ENCODE results near the gene NAA25.
"Not testable (repeated sequence)": the region's sequence is repeated elsewhere in the genome, so short reads cannot be mapped to it uniquely, and the experiment has no call there.

NAA25 gene

GRCh38 chr12:112007945-112008344 lies 100.6 kb downstream of the NAA25 start:
- no peak overlapping the region for H3K4me3 ChIP-seq (replicated peaks; ENCODE audit: low read depth, low read length)
- DNase-seq (ENCODE audit: low read depth), result no peak
- no peak for TF ChIP-seq CTCF (IDR thresholded peaks at IDR 0.05; ENCODE audit: low read length, missing control alignments)

- no peak for DNase-seq (ENCODE audit: low read depth)
- no peak overlapping the region for H3K4me3 ChIP-seq (replicated peaks; ENCODE audit: low read depth, low read length)
- no peak for TF ChIP-seq CTCF (IDR thresholded peaks at IDR 0.05; ENCODE audit: low read length, missing control alignments)
Observed at GRCh38 chr12:112005419-112006395, 102.9 kb downstream of the NAA25 start.

GRCh38 chr12:112004041-112004440 lies 104.5 kb downstream of the NAA25 start:
- DNase-seq (ENCODE audit: low read depth), result no peak
- TF ChIP-seq CTCF (IDR thresholded peaks at IDR 0.05; ENCODE audit: low read length, missing control alignments), result no peak
- no peak overlapping the region for H3K4me3 ChIP-seq (replicated peaks; ENCODE audit: low read depth, low read length)

GRCh38 chr12:112001576-112001975 lies 107.0 kb downstream of the NAA25 start:
- H3K4me3 ChIP-seq (replicated peaks; ENCODE audit: low read depth, low read length), result no peak overlapping the region
- no peak for DNase-seq (ENCODE audit: low read depth)
- no peak for TF ChIP-seq CTCF (IDR thresholded peaks at IDR 0.05; ENCODE audit: low read length, missing control alignments)

GRCh38 chr12:112000820-112001219 lies 107.8 kb downstream of the NAA25 start:
- no peak for TF ChIP-seq CTCF (IDR thresholded peaks at IDR 0.05; ENCODE audit: low read length, missing control alignments)
- no peak overlapping the region for H3K4me3 ChIP-seq (replicated peaks; ENCODE audit: low read depth, low read length)
- no peak for DNase-seq (ENCODE audit: low read depth)

- H3K4me3 ChIP-seq (replicated peaks; ENCODE audit: low read depth, low read length); DNase-seq (ENCODE audit: low read depth): not testable (repeated sequence)
Observed at GRCh38 chr12:111999129-111999528, 109.5 kb downstream of the NAA25 start.

GRCh38 chr12:111998015-111998414 lies 110.6 kb downstream of the NAA25 start:
- DNase-seq (ENCODE audit: low read depth), result no peak
- no peak for TF ChIP-seq CTCF (IDR thresholded peaks at IDR 0.05; ENCODE audit: low read length, missing control alignments)

More at GRCh38 chr12:111998015-111998414, 110.6 kb downstream of the NAA25 start:
- no peak overlapping the region for H3K4me3 ChIP-seq (replicated peaks; ENCODE audit: low read depth, low read length)
